Measurements from ENCODE around the gene MAGI2.
A peak's percentile ranks its signal among the peaks of the same experiment; 100 is the strongest.

Gene MAGI2

GRCh38 chr7:79430391-79430790, 23.1 kb downstream of the MAGI2 start:
- no peak for DNase-seq (ENCODE audit: low read depth)
- no peak for TF ChIP-seq CTCF (conservative IDR thresholded peaks at IDR 0.05; ENCODE audit: low read length)

GRCh38 chr7:79425665-79426064, 27.8 kb downstream of the MAGI2 start:
- H3K4me3 ChIP-seq (ENCODE audit: low read length): no peak overlapping the region
- no peak for TF ChIP-seq CTCF (conservative IDR thresholded peaks at IDR 0.05; ENCODE audit: low read length)
- DNase-seq (ENCODE audit: low read depth): no peak

More at GRCh38 chr7:79430391-79430790, 23.1 kb downstream of the MAGI2 start:
- H3K4me3 ChIP-seq (ENCODE audit: low read length): no peak overlapping the region

GRCh38 chr7:79421751-79422150, 31.7 kb downstream of the MAGI2 start:
- TF ChIP-seq CTCF (conservative IDR thresholded peaks at IDR 0.05; ENCODE audit: low read length): no peak
- no peak for DNase-seq (ENCODE audit: low read depth)
- H3K4me3 ChIP-seq (ENCODE audit: low read length): no peak overlapping the region

- DNase-seq (ENCODE audit: low read depth): peak; percentile 93
- no peak overlapping the region for H3K4me3 ChIP-seq (ENCODE audit: low read length)
- no peak for TF ChIP-seq CTCF (conservative IDR thresholded peaks at IDR 0.05; ENCODE audit: low read length)
These were observed 33.0 kb downstream of the MAGI2 start for GRCh38 chr7:79420464-79420863.

- no peak overlapping the region for H3K4me3 ChIP-seq (ENCODE audit: low read length)
- DNase-seq (ENCODE audit: low read depth): peak; percentile 36
- no peak for TF ChIP-seq CTCF (conservative IDR thresholded peaks at IDR 0.05; ENCODE audit: low read length)
These were observed 38.6 kb downstream of the MAGI2 start for GRCh38 chr7:79414910-79415309.

- no peak for TF ChIP-seq CTCF (conservative IDR thresholded peaks at IDR 0.05; ENCODE audit: low read length)
- no peak for DNase-seq (ENCODE audit: low read depth)
- no peak overlapping the region for H3K4me3 ChIP-seq (ENCODE audit: low read length)
These were observed 40.6 kb downstream of the MAGI2 start for GRCh38 chr7:79412915-79413314.

- no peak for TF ChIP-seq CTCF (conservative IDR thresholded peaks at IDR 0.05; ENCODE audit: low read length)
- no peak overlapping the region for H3K4me3 ChIP-seq (ENCODE audit: low read length)
- no peak for DNase-seq (ENCODE audit: low read depth)
These were observed 41.0 kb downstream of the MAGI2 start for GRCh38 chr7:79412438-79412837.
